Endothelial cell (in vitro differentiated cells): ENCODE measurements around the gene GSN. TPM values are rescaled to one million over a fixed set of nuclear protein-coding genes. Genes with fewer than 3 reads are reported as not detected.

ENCODE experiments used
- DNase-seq: peaks from one replicate; pipeline ENCODE4 v3.0.0; 2021; ENCODE audit warnings: low spot score
- H3K27ac Mint-ChIP-seq: one replicate; pipeline ENCODE4 v1.8.0; 2021; ENCODE audit warnings: mixed read lengths, inconsistent platforms; ENCODE audit not compliant: unreplicated experiment
- H3K27me3 Mint-ChIP-seq: one replicate; pipeline ENCODE4 v1.8.0; 2021; ENCODE audit warnings: mild to moderate bottlenecking, moderate library complexity, mixed read lengths, inconsistent platforms; ENCODE audit not compliant: unreplicated experiment
- H3K36me3 Mint-ChIP-seq: one replicate; pipeline ENCODE4 v1.8.0; 2021; ENCODE audit warnings: mild to moderate bottlenecking, low read depth, mixed read lengths, inconsistent platforms; ENCODE audit not compliant: unreplicated experiment
- H3K4me1 Mint-ChIP-seq: one replicate; pipeline ENCODE4 v1.8.0; 2021; ENCODE audit warnings: mild to moderate bottlenecking, mixed read lengths, inconsistent platforms; ENCODE audit not compliant: unreplicated experiment
- H3K4me3 Mint-ChIP-seq: one replicate; pipeline ENCODE4 v1.8.0; 2021; ENCODE audit warnings: mild to moderate bottlenecking, mixed read lengths, inconsistent platforms; ENCODE audit not compliant: unreplicated experiment
- H3K9me3 Mint-ChIP-seq: one replicate; pipeline ENCODE4 v1.8.0; 2021; ENCODE audit warnings: mixed read lengths, inconsistent platforms; ENCODE audit not compliant: unreplicated experiment
- total RNA-seq: library from RNA; stranded (reverse); fragmentation: NEBNext Ultra II Directional; extraction: Animal tissue kit (Norgen Biotek cat#: 25700); gene quantifications from one replicate; pipeline ENCODE4 v1.2.1, GENCODE V29; 2021; ENCODE audit not compliant: unreplicated experiment
- TF ChIP-seq, protein P1 (sequence below): fragments of 200-600 bp; sonication (generic); IDR thresholded peaks from one replicate; pipeline ENCODE4 v1.5.0; 2021; ENCODE audit warnings: antibody characterized with exemption; ENCODE audit not compliant: unreplicated experiment

GSN gene
- total RNA-seq, 1 donor from 2014 or later = 205 TPM

DNA sequence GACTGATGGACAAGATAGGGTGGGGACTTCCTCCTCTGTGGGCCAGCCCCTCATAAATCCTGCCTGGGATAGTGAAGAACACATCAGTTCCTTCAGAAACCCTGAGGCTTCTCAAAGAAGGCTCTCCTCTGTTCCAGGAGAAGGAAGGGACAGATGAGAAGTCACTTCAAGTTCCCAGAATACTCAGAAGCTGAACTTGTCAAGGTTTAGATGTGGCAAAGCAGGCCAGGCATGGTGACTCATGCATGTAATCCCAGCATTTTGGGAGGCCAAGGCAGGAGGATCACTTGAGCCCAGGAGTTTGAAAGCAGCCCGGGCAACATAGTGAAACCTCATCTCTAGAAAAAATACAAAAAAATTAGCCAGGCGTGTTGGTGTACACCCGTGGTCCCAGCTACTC lies 63.6 kb downstream of the GSN start:
- Mint-ChIP-seq H3K36me3 (peaks cover 26% of the 10 kb centered on the region), H3K9me3 (no peaks in the 10 kb centered on the region), H3K27me3 (peaks cover 1% of the 10 kb centered on the region), H3K27ac (no peak overlapping the region), H3K4me1 (no peaks in the 10 kb centered on the region), H3K4me3 (no peak overlapping the region)
- TF ChIP-seq, protein P1, sequence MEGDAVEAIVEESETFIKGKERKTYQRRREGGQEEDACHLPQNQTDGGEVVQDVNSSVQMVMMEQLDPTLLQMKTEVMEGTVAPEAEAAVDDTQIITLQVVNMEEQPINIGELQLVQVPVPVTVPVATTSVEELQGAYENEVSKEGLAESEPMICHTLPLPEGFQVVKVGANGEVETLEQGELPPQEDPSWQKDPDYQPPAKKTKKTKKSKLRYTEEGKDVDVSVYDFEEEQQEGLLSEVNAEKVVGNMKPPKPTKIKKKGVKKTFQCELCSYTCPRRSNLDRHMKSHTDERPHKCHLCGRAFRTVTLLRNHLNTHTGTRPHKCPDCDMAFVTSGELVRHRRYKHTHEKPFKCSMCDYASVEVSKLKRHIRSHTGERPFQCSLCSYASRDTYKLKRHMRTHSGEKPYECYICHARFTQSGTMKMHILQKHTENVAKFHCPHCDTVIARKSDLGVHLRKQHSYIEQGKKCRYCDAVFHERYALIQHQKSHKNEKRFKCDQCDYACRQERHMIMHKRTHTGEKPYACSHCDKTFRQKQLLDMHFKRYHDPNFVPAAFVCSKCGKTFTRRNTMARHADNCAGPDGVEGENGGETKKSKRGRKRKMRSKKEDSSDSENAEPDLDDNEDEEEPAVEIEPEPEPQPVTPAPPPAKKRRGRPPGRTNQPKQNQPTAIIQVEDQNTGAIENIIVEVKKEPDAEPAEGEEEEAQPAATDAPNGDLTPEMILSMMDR = no peak
- DNase-seq = no peak

DNA sequence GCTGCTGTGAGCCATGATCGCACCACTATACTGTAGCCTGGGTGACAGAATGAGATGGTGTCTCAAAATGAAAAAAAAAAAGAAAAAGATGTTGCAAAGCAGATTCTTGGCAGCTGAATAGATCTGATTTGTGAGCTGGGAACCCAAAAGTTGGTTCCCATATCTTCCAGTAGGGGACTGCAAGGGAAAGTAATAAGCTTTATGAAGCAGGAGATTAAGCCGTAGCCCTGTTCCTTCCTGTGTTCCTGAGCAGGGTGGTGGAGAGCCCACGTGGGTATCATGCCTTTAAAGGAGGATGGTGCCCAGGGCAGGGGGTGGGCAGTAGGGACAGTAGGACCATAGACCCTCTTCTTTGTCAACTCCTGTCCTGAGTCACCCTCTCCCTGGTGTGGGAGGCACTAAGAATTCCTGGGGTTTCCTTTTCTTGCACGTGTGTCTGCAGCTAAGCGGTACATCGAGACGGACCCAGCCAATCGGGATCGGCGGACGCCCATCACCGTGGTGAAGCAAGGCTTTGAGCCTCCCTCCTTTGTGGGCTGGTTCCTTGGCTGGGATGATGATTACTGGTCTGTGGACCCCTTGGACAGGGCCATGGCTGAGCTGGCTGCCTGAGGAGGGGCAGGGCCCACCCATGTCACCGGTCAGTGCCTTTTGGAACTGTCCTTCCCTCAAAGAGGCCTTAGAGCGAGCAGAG lies 64.2 kb downstream of the GSN start:
- peak overlapping the region; percentile 11 for H3K4me3 Mint-ChIP-seq
- DNase-seq = no peak
- TF ChIP-seq, protein P1 = no peak
- H3K9me3 Mint-ChIP-seq = no peaks in the 10 kb centered on the region
- H3K36me3 Mint-ChIP-seq = peaks cover 26% of the 10 kb centered on the region
- H3K4me1 Mint-ChIP-seq = no peaks in the 10 kb centered on the region
- H3K27ac Mint-ChIP-seq = no peak overlapping the region
- H3K27me3 Mint-ChIP-seq = peaks cover 1% of the 10 kb centered on the region

DNA sequence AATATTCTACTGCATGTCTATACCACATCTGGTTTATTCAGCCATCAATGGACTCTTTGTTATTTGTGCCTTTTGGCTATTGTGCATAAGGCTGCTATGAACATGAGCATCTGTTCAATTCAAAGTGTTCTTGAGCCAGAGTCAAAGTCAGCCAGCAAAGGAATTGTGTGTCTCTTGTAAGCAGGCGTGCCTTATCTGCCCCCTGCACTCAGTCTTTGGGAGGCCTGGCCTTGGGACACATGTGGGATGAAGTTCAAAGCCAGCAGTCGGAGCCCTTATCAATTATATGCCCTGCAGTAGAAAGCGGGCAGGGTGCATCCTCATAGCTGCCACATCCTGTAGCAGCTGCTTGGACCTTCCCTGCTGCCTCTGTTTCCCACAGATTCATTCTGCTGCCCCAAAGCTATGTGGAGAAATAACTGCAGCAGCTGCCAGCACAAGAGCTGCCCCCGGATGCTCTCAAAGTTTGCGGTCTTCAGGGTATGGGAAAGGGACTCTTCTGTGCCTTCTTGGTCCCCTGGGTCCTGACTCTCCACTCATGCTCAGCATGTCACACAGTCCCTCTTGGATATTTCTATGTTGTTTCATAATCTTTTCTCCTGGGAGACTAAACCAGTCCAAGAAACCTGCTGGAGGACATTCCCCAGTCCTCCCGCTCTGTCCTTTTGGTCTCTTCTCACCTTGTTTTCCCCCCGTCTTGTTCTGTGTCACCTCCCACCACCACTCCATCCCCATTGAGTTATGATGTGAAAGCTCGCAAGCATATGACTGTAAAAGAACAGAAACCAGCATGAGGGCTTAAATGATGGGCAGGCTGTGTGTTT lies 66.2 kb downstream of the GSN start:
- TF ChIP-seq, protein P1 = no peak
- Mint-ChIP-seq H3K4me1 (no peaks in the 10 kb centered on the region), H3K27ac (no peak overlapping the region), H3K9me3 (no peaks in the 10 kb centered on the region), H3K27me3 (peaks cover 1% of the 10 kb centered on the region), H3K36me3 (peaks cover 22% of the 10 kb centered on the region), H3K4me3 (no peak overlapping the region)
- DNase-seq = no peak

DNA sequence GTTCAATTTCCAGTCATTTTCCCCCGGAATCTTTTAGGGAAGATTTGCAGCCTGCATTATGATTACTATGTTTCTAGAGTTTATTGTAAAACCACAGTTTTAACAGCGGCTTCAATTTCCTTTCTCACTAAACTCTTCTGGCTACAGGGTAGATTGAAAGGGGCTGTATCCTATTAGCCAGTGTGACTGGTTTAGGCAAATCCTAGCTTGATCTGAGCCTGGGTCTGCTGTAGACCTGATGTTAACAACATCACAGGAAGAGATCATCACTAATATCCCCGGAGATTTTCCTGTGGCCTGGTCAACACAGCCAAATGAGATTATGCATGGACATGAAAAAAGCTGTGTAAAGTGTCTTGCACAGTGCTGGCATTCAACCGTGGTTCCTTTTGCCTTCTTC lies 68.7 kb downstream of the GSN start:
- no peak for DNase-seq
- no peak overlapping the region for H3K4me3 Mint-ChIP-seq
- no peaks in the 10 kb centered on the region for H3K27me3 Mint-ChIP-seq
- H3K4me1 Mint-ChIP-seq = no peaks in the 10 kb centered on the region
- H3K36me3 Mint-ChIP-seq = peaks cover 4% of the 10 kb centered on the region
- TF ChIP-seq, protein P1 = no peak
- no peaks in the 10 kb centered on the region for H3K9me3 Mint-ChIP-seq
- H3K27ac Mint-ChIP-seq = no peak overlapping the region

DNA sequence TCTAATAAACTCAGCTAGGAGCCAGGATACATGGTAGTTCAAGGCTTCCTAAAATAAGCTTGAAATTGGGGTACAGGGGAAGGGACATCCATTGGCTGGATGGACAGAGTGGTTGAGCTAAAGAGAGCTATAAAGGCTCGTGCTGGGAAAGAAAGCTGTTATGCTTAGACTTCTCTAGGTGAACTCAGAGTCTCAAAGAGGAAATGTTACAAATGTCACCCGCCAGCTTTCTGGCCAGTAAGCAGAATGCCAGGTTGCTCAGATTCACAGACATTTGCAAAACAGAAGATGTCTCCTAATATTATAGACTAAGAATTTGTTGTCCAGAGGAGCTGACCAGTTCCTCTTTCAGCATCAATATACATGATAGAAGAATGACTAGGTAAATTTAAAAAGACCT lies 71.5 kb downstream of the GSN start:
- Mint-ChIP-seq H3K36me3 (peaks cover 2% of the 10 kb centered on the region), H3K27ac (no peak overlapping the region), H3K4me3 (no peak overlapping the region), H3K4me1 (no peaks in the 10 kb centered on the region), H3K27me3 (no peaks in the 10 kb centered on the region), H3K9me3 (no peaks in the 10 kb centered on the region)
- TF ChIP-seq, protein P1 = no peak
- no peak for DNase-seq
